ENCODE data around the gene P2RX7. TPM values are rescaled to one million over a fixed set of nuclear protein-coding genes. Genes with fewer than 3 reads are reported as not detected.
A peak's percentile ranks its signal among the peaks of the same experiment; 100 is the strongest.

Gene P2RX7
- total and polyA plus RNA-seq, 5 donors from 2014 or later, result 3.4 to 23.5 (median 6.2) TPM

- no peak overlapping the region for H3K4me3 ChIP-seq (ENCODE audit: low read depth, low read length)
- H3K9me3 ChIP-seq (ENCODE audit: control insufficient read depth in 2 of 2, low read length in 2 of 2), result no peaks in the 10 kb centered on the region
- H3K4me1 ChIP-seq (ENCODE audit: control insufficient read depth, insufficient read depth, low read length, poor library complexity, severe bottlenecking), result no peaks in the 10 kb centered on the region
- no peak overlapping the region for H3K4me3 Mint-ChIP-seq
- no peak for ATAC-seq (ENCODE audit: low read depth in 2 of 2)
- no peak for DNase-seq
- H3K27ac ChIP-seq (ENCODE audit: insufficient read depth, low read length, poor library complexity, severe bottlenecking), result no peak overlapping the region
- H3K4me1 Mint-ChIP-seq, result peaks cover 0 to 20% (median 11%) of the 10 kb centered on the region in 4 donors
- H3K36me3 ChIP-seq (ENCODE audit: control insufficient read depth, insufficient read depth, low read length), result no peaks in the 10 kb centered on the region
- H3K27me3 Mint-ChIP-seq, result peaks cover 19% of the 10 kb centered on the region
- H3K36me3 Mint-ChIP-seq, result no peaks in the 10 kb centered on the region
- no peak overlapping the region for H3K27ac Mint-ChIP-seq
- no peaks in the 10 kb centered on the region for H3K27me3 ChIP-seq (ENCODE audit: control insufficient read depth, insufficient read depth, low read length)
- H3K9me3 Mint-ChIP-seq, result peaks cover 0 to 5% (median 0%) of the 10 kb centered on the region in 7 donors
Measured at GRCh38 chr12:121120323-121120722, 12.4 kb upstream of the P2RX7 start.

- H3K4me3 Mint-ChIP-seq, result no peak overlapping the region
- peaks cover 0 to 5% (median 0%) of the 10 kb centered on the region in 7 donors for H3K9me3 Mint-ChIP-seq
- Histone ChIP-seq H3K4me1 (ENCODE audit: control insufficient read depth, insufficient read depth, low read length, poor library complexity, severe bottlenecking) (no peaks in the 10 kb centered on the region), H3K4me3 (ENCODE audit: low read depth, low read length) (no peak overlapping the region), H3K27ac (ENCODE audit: insufficient read depth, low read length, poor library complexity, severe bottlenecking) (no peak overlapping the region), H3K36me3 (ENCODE audit: control insufficient read depth, insufficient read depth, low read length) (no peaks in the 10 kb centered on the region), H3K9me3 (ENCODE audit: control insufficient read depth in 2 of 2, low read length in 2 of 2) (no peaks in the 10 kb centered on the region), H3K27me3 (ENCODE audit: control insufficient read depth, insufficient read depth, low read length) (no peaks in the 10 kb centered on the region)
- peaks cover 19% of the 10 kb centered on the region for H3K27me3 Mint-ChIP-seq
- H3K4me1 Mint-ChIP-seq, result peaks cover 0 to 20% (median 11%) of the 10 kb centered on the region in 4 donors
- DNase-seq (no peak), ATAC-seq (ENCODE audit: low read depth in 2 of 2) (no peak)
- no peaks in the 10 kb centered on the region for H3K36me3 Mint-ChIP-seq
- H3K27ac Mint-ChIP-seq, result peak overlapping the region in 2 of 3 donors; percentile 26 to 33
Measured at GRCh38 chr12:121120989-121121755, 11.5 kb upstream of the P2RX7 start.

- no peak overlapping the region for H3K4me3 ChIP-seq (ENCODE audit: low read depth, low read length)
- H3K4me1 ChIP-seq (ENCODE audit: control insufficient read depth, insufficient read depth, low read length, poor library complexity, severe bottlenecking), result no peaks in the 10 kb centered on the region
- peaks cover 0 to 20% (median 11%) of the 10 kb centered on the region in 4 donors for H3K4me1 Mint-ChIP-seq
- no peak overlapping the region for H3K4me3 Mint-ChIP-seq
- no peak for ATAC-seq (ENCODE audit: low read depth in 2 of 2)
- no peaks in the 10 kb centered on the region for H3K9me3 ChIP-seq (ENCODE audit: control insufficient read depth in 2 of 2, low read length in 2 of 2)
- no peaks in the 10 kb centered on the region for H3K36me3 ChIP-seq (ENCODE audit: control insufficient read depth, insufficient read depth, low read length)
- H3K9me3 Mint-ChIP-seq, result peaks cover 0 to 5% (median 0%) of the 10 kb centered on the region in 7 donors
- peak overlapping the region in 1 of 3 donors; percentile 33 for H3K27ac Mint-ChIP-seq
- H3K27ac ChIP-seq (ENCODE audit: insufficient read depth, low read length, poor library complexity, severe bottlenecking), result no peak overlapping the region
- H3K27me3 ChIP-seq (ENCODE audit: control insufficient read depth, insufficient read depth, low read length), result no peaks in the 10 kb centered on the region
- no peaks in the 10 kb centered on the region for H3K36me3 Mint-ChIP-seq
- peaks cover 19% of the 10 kb centered on the region for H3K27me3 Mint-ChIP-seq
- DNase-seq, result no peak
Measured at GRCh38 chr12:121121805-121122204, 10.9 kb upstream of the P2RX7 start.

GRCh38 chr12:121123488-121123887, 9.2 kb upstream of the P2RX7 start:
- Mint-ChIP-seq H3K27ac (peak overlapping the region in 1 of 3 donors; percentile 54), H3K9me3 (peaks cover 0 to 5% (median 0%) of the 10 kb centered on the region in 7 donors), H3K36me3 (no peaks in the 10 kb centered on the region), H3K4me1 (peaks cover 0 to 34% (median 17%) of the 10 kb centered on the region in 4 donors), H3K27me3 (peaks cover 19% of the 10 kb centered on the region), H3K4me3 (no peak overlapping the region)
- Histone ChIP-seq H3K36me3 (ENCODE audit: control insufficient read depth, insufficient read depth, low read length) (no peaks in the 10 kb centered on the region), H3K4me3 (ENCODE audit: low read depth, low read length) (no peak overlapping the region), H3K27ac (ENCODE audit: insufficient read depth, low read length, poor library complexity, severe bottlenecking) (no peak overlapping the region), H3K27me3 (ENCODE audit: control insufficient read depth, insufficient read depth, low read length) (no peaks in the 10 kb centered on the region), H3K4me1 (ENCODE audit: control insufficient read depth, insufficient read depth, low read length, poor library complexity, severe bottlenecking) (peaks cover 4% of the 10 kb centered on the region), H3K9me3 (ENCODE audit: control insufficient read depth in 2 of 2, low read length in 2 of 2) (no peaks in the 10 kb centered on the region)
- ATAC-seq (ENCODE audit: low read depth in 2 of 2) (no peak), DNase-seq (no peak)

- Histone ChIP-seq H3K4me3 (ENCODE audit: low read depth, low read length) (no peak overlapping the region), H3K4me1 (ENCODE audit: control insufficient read depth, insufficient read depth, low read length, poor library complexity, severe bottlenecking) (peaks cover 14% of the 10 kb centered on the region), H3K36me3 (ENCODE audit: control insufficient read depth, insufficient read depth, low read length) (no peaks in the 10 kb centered on the region), H3K27ac (ENCODE audit: insufficient read depth, low read length, poor library complexity, severe bottlenecking) (no peak overlapping the region), H3K27me3 (ENCODE audit: control insufficient read depth, insufficient read depth, low read length) (no peaks in the 10 kb centered on the region), H3K9me3 (ENCODE audit: control insufficient read depth in 2 of 2, low read length in 2 of 2) (no peaks in the 10 kb centered on the region)
- Mint-ChIP-seq H3K36me3 (no peaks in the 10 kb centered on the region), H3K9me3 (peaks cover 0 to 5% (median 0%) of the 10 kb centered on the region in 7 donors), H3K4me1 (peaks cover 5 to 43% (median 25%) of the 10 kb centered on the region in 4 donors), H3K4me3 (no peak overlapping the region), H3K27me3 (peaks cover 10% of the 10 kb centered on the region), H3K27ac (no peak overlapping the region)
- DNase-seq (no peak), ATAC-seq (ENCODE audit: low read depth in 2 of 2) (no peak)
Measured at GRCh38 chr12:121124402-121125109, 8.1 kb upstream of the P2RX7 start.

GRCh38 chr12:121127501-121127900, 5.2 kb upstream of the P2RX7 start:
- H3K4me1 ChIP-seq (ENCODE audit: control insufficient read depth, insufficient read depth, low read length, poor library complexity, severe bottlenecking), result peaks cover 25% of the 10 kb centered on the region
- Mint-ChIP-seq H3K36me3 (no peaks in the 10 kb centered on the region), H3K4me3 (no peak overlapping the region), H3K9me3 (peaks cover 0 to 5% (median 0%) of the 10 kb centered on the region in 7 donors), H3K4me1 (peaks cover 7 to 65% (median 43%) of the 10 kb centered on the region in 4 donors), H3K27me3 (peaks cover 7% of the 10 kb centered on the region), H3K27ac (no peak overlapping the region)
- H3K9me3 ChIP-seq (ENCODE audit: control insufficient read depth in 2 of 2, low read length in 2 of 2), result no peaks in the 10 kb centered on the region
- no peak for DNase-seq
- no peak overlapping the region for H3K27ac ChIP-seq (ENCODE audit: insufficient read depth, low read length, poor library complexity, severe bottlenecking)
- no peak for ATAC-seq (ENCODE audit: low read depth in 2 of 2)
- H3K27me3 ChIP-seq (ENCODE audit: control insufficient read depth, insufficient read depth, low read length), result no peaks in the 10 kb centered on the region
- no peak overlapping the region for H3K4me3 ChIP-seq (ENCODE audit: low read depth, low read length)
- H3K36me3 ChIP-seq (ENCODE audit: control insufficient read depth, insufficient read depth, low read length), result no peaks in the 10 kb centered on the region

- no peaks in the 10 kb centered on the region for H3K36me3 ChIP-seq (ENCODE audit: control insufficient read depth, insufficient read depth, low read length)
Measured at GRCh38 chr12:121128908-121129810, 3.5 kb upstream of the P2RX7 start.

More at GRCh38 chr12:121128908-121129810, 3.5 kb upstream of the P2RX7 start:
- peak overlapping the region; percentile 81 for H3K4me3 ChIP-seq (ENCODE audit: low read depth, low read length)
- H3K9me3 ChIP-seq (ENCODE audit: control insufficient read depth in 2 of 2, low read length in 2 of 2), result no peaks in the 10 kb centered on the region
- peak overlapping the region; percentile 71 to 92 (median 91) for H3K27ac Mint-ChIP-seq
- H3K4me1 ChIP-seq (ENCODE audit: control insufficient read depth, insufficient read depth, low read length, poor library complexity, severe bottlenecking), result peaks cover 42% of the 10 kb centered on the region
- H3K9me3 Mint-ChIP-seq, result no peaks in the 10 kb centered on the region
- DNase-seq, result peak; percentile 71 to 93 (median 80)
- H3K27ac ChIP-seq (ENCODE audit: insufficient read depth, low read length, poor library complexity, severe bottlenecking), result peak overlapping the region; percentile 78
- no peaks in the 10 kb centered on the region for H3K27me3 Mint-ChIP-seq
- ATAC-seq (ENCODE audit: low read depth in 2 of 2), result peak; percentile 85 to 87
- peak overlapping the region; percentile 68 to 91 (median 86) for H3K4me3 Mint-ChIP-seq
- H3K36me3 Mint-ChIP-seq, result no peaks in the 10 kb centered on the region
- no peaks in the 10 kb centered on the region for H3K27me3 ChIP-seq (ENCODE audit: control insufficient read depth, insufficient read depth, low read length)
- peaks cover 12 to 75% (median 49%) of the 10 kb centered on the region in 4 donors for H3K4me1 Mint-ChIP-seq
